H1 (cell line): ENCODE results near the gene HSP90B1. TPM values are rescaled to one million over a fixed set of nuclear protein-coding genes. Genes with fewer than 3 reads are reported as not detected.

Experiments used
- ASH2L ChIP-seq: fragments of 200-600, 300-600 bp; sonication (generic); IDR thresholded peaks from one replicate; pipeline ENCODE4 v1.7.1; 2017; ENCODE audit warnings: low read length
- PHF8 ChIP-seq: fragments of 200-600 bp; sonication (generic); conservative IDR thresholded peaks from 2 replicates; pipeline ENCODE4 v1.7.1; 2012; ENCODE audit warnings: low read depth, mild to moderate bottlenecking, inconsistent platforms, low read length, moderate library complexity
- SIN3A ChIP-seq, 2 experiments: IDR thresholded peaks in 1 of 2; conservative IDR thresholded peaks in 1 of 2; 2 replicates each; pipeline ENCODE4 v1.6.1; 2011 to 2012; ENCODE audit warnings: low read length in 2 of 2, improper control_type of control experiment in 1 of 2, low read depth in 1 of 2, mild to moderate bottlenecking in 1 of 2
- polyA plus RNA-seq, 7 experiments: library from polyadenylated mRNA; depleted of rRNA in 3 of 7; stranded (reverse) in 5 of 7; unstranded in 2 of 7; fragments of >200 nt in 5 of 7; fragments of 200-250 nt in 2 of 7; gene quantifications; 1 replicate in 5 of 7; 2 replicates in 1 of 7; 4 replicates in 1 of 7; pipeline versions ENCODE4 v1.2.1 to v1.2.3, GENCODE V29; 2011 to 2013; ENCODE audit warnings: missing spikeins in 2 of 7, mixed read lengths in 2 of 7
- total RNA-seq: library from RNA; stranded (reverse); fragmentation: NEBNext Ultra II Directional; extraction: Animal tissue kit (Norgen Biotek cat#: 25700); gene quantifications from 2 replicates; pipeline ENCODE4 v1.2.1, GENCODE V29; 2021

HSP90B1 gene
- total and polyA plus RNA-seq, 2 of the 8 experiments (the other 6 are each of a cell fraction or from before 2014, with no cell fraction given): 161 to 847 TPM

DNA sequence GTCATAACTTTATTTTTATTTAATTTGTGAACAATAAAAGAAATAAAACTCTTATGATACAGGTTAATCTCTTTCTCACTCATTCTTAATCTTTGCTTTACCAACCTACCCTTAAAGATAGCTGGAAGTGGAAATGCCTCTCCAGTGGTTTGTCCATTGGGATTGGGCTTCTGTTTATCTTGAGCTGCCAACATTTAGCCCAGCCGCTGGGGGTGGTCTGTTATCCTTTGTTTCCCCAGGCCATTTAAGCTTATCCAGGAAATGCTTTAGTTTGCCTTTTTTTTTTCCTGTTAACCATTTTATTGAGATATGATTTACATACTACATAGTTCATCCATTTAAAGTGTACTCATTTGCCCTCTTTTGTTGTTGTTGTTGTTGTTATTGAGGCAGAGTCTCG is 43.7 kb downstream of the HSP90B1 start (continued):
- TF ChIP-seq ASH2L: no peak
- TF ChIP-seq PHF8: no peak
- TF ChIP-seq SIN3A (conservative IDR thresholded peaks at IDR 0.05 in 1 of 2, IDR thresholded peaks at IDR 0.05 in 1 of 2; ENCODE audit: low read depth in 1 of 2, low read length in 2 of 2): no peak
